ENCODE measurements around the gene SPATA13. TPM values are rescaled to one million over a fixed set of nuclear protein-coding genes. Genes with fewer than 3 reads are reported as not detected.

SPATA13 gene
- total RNA-seq, 2 donors from 2014 or later, result 19.4 to 24.8 TPM

DNA sequence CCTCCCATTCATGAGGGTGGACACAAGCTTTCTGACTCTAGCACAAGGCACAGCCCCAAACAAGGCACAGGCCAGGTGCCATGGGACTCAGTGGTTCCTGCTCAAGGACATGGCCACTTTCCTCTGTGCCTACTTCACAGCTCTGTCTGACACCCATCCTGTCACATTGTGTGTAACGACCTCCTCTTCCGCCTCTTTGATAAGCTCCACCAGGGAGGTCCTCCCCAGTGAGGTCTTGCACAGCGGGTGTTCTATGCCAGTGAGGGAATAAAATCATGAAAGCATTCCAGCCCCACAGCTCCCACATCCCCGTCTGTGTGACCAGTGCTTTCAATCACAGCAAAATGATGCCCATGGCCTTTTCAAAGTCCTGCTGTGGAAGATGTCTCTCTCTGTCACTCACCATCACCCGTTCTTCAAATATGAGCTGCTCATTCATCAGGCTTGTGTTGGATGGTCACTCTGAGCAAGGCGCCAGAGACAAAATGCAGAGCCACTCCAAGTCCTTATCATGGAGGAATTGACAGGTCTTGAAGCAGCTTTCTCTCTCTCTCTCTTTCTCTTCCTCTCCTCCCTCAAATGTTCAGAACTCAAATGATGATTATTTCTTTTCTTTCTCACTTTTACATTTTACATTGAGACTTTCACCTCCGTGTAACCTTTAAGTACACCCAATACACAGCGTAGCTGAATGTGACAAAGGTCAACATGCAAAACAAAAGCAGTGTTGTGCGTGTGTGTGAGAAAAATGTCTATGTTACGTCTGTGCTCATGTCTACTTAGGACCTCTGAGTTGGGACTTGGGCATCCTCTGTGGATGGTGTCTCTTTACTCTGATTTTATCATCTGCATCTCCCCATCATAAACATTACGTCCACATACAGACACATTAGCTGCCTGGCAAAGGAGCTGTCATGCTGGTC lies 8.0 kb upstream of the SPATA13 start:
- H3K4me1 ChIP-seq (ENCODE audit: control insufficient read depth, insufficient read depth, low read length), result peaks cover 9% of the 10 kb centered on the region
- H3K27ac ChIP-seq (ENCODE audit: low read depth, low read length), result no peak overlapping the region
- Mint-ChIP-seq H3K36me3 (ENCODE audit: low read depth) (no peaks in the 10 kb centered on the region), H3K27ac (peak overlapping the region; percentile 36), H3K4me1 (peaks cover 26% of the 10 kb centered on the region), H3K9me3 (no peaks in the 10 kb centered on the region), H3K4me3 (no peak overlapping the region), H3K27me3 (ENCODE audit: insufficient read depth) (no peaks in the 10 kb centered on the region)
- H3K4me3 ChIP-seq (ENCODE audit: low read length), result no peak overlapping the region
- H3K9ac ChIP-seq (ENCODE audit: extremely low read depth, low read length, poor library complexity, severe bottlenecking), result no peak overlapping the region
- WGBS, 2 experiments (ENCODE audit: insufficient coverage in 1 of 2, insufficient read length in 1 of 2), result 79 to 84% methylated on average over 5 to 11 of the region's 11 CpGs
- TF ChIP-seq, protein P1, sequence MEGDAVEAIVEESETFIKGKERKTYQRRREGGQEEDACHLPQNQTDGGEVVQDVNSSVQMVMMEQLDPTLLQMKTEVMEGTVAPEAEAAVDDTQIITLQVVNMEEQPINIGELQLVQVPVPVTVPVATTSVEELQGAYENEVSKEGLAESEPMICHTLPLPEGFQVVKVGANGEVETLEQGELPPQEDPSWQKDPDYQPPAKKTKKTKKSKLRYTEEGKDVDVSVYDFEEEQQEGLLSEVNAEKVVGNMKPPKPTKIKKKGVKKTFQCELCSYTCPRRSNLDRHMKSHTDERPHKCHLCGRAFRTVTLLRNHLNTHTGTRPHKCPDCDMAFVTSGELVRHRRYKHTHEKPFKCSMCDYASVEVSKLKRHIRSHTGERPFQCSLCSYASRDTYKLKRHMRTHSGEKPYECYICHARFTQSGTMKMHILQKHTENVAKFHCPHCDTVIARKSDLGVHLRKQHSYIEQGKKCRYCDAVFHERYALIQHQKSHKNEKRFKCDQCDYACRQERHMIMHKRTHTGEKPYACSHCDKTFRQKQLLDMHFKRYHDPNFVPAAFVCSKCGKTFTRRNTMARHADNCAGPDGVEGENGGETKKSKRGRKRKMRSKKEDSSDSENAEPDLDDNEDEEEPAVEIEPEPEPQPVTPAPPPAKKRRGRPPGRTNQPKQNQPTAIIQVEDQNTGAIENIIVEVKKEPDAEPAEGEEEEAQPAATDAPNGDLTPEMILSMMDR (conservative IDR thresholded peaks at IDR 0.05), result no peak
- peak; percentile 69 for DNase-seq
- no peaks in the 10 kb centered on the region for H3K9me3 ChIP-seq (ENCODE audit: control insufficient read depth, low read length)
- H3K36me3 ChIP-seq (ENCODE audit: control insufficient read depth, insufficient read depth, low read length), result no peaks in the 10 kb centered on the region
- H3K27me3 ChIP-seq (ENCODE audit: control insufficient read depth, insufficient read depth, low read length, poor library complexity, severe bottlenecking), result no peaks in the 10 kb centered on the region

DNA sequence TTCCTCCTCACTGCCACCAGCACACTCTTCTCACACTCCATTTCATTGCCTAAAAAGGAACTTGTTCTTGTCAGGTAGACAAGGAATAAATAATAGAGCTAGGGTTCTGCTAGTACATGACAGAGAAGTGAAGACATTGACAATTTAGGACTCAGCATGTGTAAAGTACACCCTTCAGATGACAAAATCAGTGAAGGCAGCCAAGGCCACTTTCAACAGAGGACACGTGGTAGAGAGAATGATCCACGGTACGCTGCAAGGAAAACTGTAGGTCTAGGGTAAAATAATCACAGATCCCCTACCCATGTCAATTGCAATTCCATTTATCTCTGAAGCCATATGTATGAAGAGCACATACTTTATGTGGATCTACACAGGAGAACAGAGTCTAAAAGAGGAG lies 7.2 kb upstream of the SPATA13 start:
- H3K4me3 Mint-ChIP-seq, result no peak overlapping the region
- Histone ChIP-seq H3K4me1 (ENCODE audit: control insufficient read depth, insufficient read depth, low read length) (peaks cover 9% of the 10 kb centered on the region), H3K27ac (ENCODE audit: low read depth, low read length) (no peak overlapping the region), H3K9me3 (ENCODE audit: control insufficient read depth, low read length) (no peaks in the 10 kb centered on the region), H3K27me3 (ENCODE audit: control insufficient read depth, insufficient read depth, low read length, poor library complexity, severe bottlenecking) (no peaks in the 10 kb centered on the region), H3K36me3 (ENCODE audit: control insufficient read depth, insufficient read depth, low read length) (no peaks in the 10 kb centered on the region), H3K4me3 (ENCODE audit: low read length) (no peak overlapping the region), H3K9ac (ENCODE audit: extremely low read depth, low read length, poor library complexity, severe bottlenecking) (no peak overlapping the region)
- no peak overlapping the region for H3K27ac Mint-ChIP-seq
- no peaks in the 10 kb centered on the region for H3K9me3 Mint-ChIP-seq
- 87 to 100% methylated on average over 3 of the region's 3 CpGs for WGBS, 2 experiments (ENCODE audit: insufficient coverage in 1 of 2, insufficient read length in 1 of 2)
- DNase-seq, result no peak
- no peaks in the 10 kb centered on the region for H3K36me3 Mint-ChIP-seq (ENCODE audit: low read depth)
- no peaks in the 10 kb centered on the region for H3K27me3 Mint-ChIP-seq (ENCODE audit: insufficient read depth)
- TF ChIP-seq, protein P1 (conservative IDR thresholded peaks at IDR 0.05), result no peak
- peaks cover 25% of the 10 kb centered on the region for H3K4me1 Mint-ChIP-seq

DNA sequence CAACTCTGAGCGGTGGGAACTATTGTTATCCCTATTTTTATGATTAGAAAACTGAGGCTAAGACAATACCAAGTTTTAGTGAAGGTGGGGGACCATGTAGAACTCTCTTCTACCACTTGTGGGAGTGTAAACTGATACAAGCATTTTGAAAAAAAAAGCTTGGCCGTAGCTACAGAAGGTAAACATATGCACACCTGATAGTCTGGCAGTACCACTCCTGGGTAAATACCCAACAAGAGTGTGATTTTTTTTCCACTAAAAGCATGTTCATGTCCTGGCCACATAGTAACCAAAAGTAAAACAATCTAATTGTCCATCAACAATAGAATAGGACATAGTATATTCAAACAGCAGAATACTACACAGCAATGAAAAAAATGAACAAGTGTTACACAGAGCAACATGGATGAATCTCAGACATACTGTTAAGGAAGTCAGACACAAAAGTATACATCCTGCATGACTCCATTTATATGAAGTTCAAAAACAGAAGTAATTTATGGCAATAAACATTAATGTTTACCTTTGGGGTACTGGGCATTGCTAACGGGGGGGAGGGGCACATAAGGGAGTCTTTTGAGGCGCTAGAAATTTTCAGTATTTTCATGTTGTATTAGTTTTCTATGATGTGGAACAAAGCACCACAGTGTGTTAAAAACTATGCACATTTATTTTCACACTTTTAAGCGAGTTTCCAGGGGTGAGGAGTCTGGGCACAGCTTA lies 6.4 kb upstream of the SPATA13 start:
- Histone ChIP-seq H3K9me3 (ENCODE audit: control insufficient read depth, low read length) (no peaks in the 10 kb centered on the region), H3K36me3 (ENCODE audit: control insufficient read depth, insufficient read depth, low read length) (no peaks in the 10 kb centered on the region), H3K4me3 (ENCODE audit: low read length) (no peak overlapping the region), H3K27me3 (ENCODE audit: control insufficient read depth, insufficient read depth, low read length, poor library complexity, severe bottlenecking) (no peaks in the 10 kb centered on the region), H3K9ac (ENCODE audit: extremely low read depth, low read length, poor library complexity, severe bottlenecking) (no peak overlapping the region), H3K27ac (ENCODE audit: low read depth, low read length) (no peak overlapping the region), H3K4me1 (ENCODE audit: control insufficient read depth, insufficient read depth, low read length) (peaks cover 7% of the 10 kb centered on the region)
- Mint-ChIP-seq H3K4me3 (no peak overlapping the region), H3K27ac (no peak overlapping the region), H3K27me3 (ENCODE audit: insufficient read depth) (no peaks in the 10 kb centered on the region), H3K9me3 (no peaks in the 10 kb centered on the region), H3K4me1 (peaks cover 17% of the 10 kb centered on the region), H3K36me3 (ENCODE audit: low read depth) (no peaks in the 10 kb centered on the region)
- DNase-seq, result no peak
- TF ChIP-seq, protein P1 (conservative IDR thresholded peaks at IDR 0.05), result no peak
- WGBS, 2 experiments (ENCODE audit: insufficient coverage in 1 of 2, insufficient read length in 1 of 2), result 96 to 100% methylated on average over 2 to 5 of the region's 5 CpGs

All from endodermal cell (in vitro differentiated cells).